IPS-NIHi11 (cell line): ENCODE results near the gene NTN5.
"Not testable (repeated sequence)": the region's sequence is repeated elsewhere in the genome, so short reads cannot be mapped to it uniquely, and the experiment has no call there.

Source experiments
- DNase-seq: peaks from one replicate; pipeline ENCODE4 v3.0.0; 2012; ENCODE audit warnings: mixed read lengths, low spot score

The NTN5 gene

GRCh38 chr19:48644839-48645619 lies 27.8 kb downstream of the NTN5 start:
- DNase-seq: peak; percentile 57

GRCh38 chr19:48644355-48644754 lies 28.5 kb downstream of the NTN5 start:
- no peak for DNase-seq

- no peak for DNase-seq
Measured at GRCh38 chr19:48642862-48643261, 30.0 kb downstream of the NTN5 start.

GRCh38 chr19:48641850-48642249 lies 31.0 kb downstream of the NTN5 start:
- DNase-seq: no peak

GRCh38 chr19:48639483-48640375 lies 33.1 kb downstream of the NTN5 start:
- DNase-seq: no peak

GRCh38 chr19:48638831-48639381 lies 33.9 kb downstream of the NTN5 start:
- DNase-seq: peak; percentile 60

- DNase-seq: peak; percentile 73
Measured at GRCh38 chr19:48637948-48638830, 34.6 kb downstream of the NTN5 start.

- peak; percentile 83 for DNase-seq
Measured at GRCh38 chr19:48637449-48637947, 35.3 kb downstream of the NTN5 start.

GRCh38 chr19:48636859-48637448 lies 35.9 kb downstream of the NTN5 start, which contains the start of gene DBP:
TSS of gene DBP (minus strand) at chr19:48637379. CDS start at chr19:48636994, 385 bp downstream.
- DNase-seq: no peak

GRCh38 chr19:48635966-48636858 lies 36.6 kb downstream of the NTN5 start:
- DNase-seq: no peak

GRCh38 chr19:48635263-48635965 lies 37.4 kb downstream of the NTN5 start:
- DNase-seq: peak; percentile 66

GRCh38 chr19:48634424-48635262 lies 38.2 kb downstream of the NTN5 start:
- DNase-seq: peak; percentile 65

GRCh38 chr19:48634036-48634342 lies 38.8 kb downstream of the NTN5 start:
- DNase-seq: no peak

GRCh38 chr19:48633148-48634035 lies 39.4 kb downstream of the NTN5 start:
- no peak for DNase-seq

- DNase-seq: no peak
Measured at GRCh38 chr19:48632692-48633147, 40.1 kb downstream of the NTN5 start.

- not testable (repeated sequence) for DNase-seq
Measured at GRCh38 chr19:48632286-48632685, 40.5 kb downstream of the NTN5 start.

- DNase-seq: no peak
Measured at GRCh38 chr19:48631225-48631624, 41.6 kb downstream of the NTN5 start.
